ENCODE data around the gene MIS18A. TPM values are rescaled to one million over a fixed set of nuclear protein-coding genes. Genes with fewer than 3 reads are reported as not detected.

MIS18A gene
- polyA plus RNA-seq, 1 donor from 2014 or later = 15.9 TPM

DNA sequence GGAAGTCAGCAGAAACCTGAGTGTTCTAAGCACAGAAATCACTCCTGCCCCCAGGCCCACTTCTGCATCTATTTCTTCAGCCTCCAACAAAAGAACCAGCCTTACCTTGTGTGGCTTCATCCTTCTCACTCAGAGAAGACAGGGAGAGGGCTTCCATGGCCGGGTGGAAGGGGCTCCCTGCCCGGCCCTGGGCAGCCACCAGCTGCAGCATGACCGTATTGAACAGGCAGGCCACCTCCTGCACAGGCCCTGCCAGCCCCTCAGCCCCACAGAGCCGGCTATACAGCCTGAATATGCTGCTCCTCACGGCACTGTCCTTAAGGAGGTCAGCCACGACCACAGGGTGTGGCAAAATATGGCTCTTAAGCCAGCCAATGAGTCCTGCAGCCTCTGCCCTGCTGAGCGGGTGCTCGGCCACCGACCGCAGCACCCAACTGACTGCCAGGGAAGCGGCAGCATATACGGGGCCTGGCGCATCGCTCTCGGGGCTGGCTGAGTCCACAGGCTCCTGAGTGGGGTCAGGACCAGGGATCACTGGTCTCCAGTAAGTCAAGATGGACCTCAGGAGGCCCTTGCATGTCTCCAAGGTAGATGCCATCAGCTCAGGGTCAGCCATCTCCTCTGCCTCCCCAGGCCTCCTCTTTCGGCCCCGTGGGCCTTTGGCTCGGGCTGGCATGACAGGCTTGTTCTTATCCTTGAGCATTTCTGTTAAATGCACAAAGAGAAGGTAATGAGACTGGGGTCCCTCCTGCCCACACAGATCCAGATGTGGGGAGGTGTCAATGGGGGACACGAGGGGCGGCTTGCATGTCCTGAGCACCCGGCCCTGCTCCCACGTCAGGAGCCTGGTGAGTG lies 37.7 kb upstream of the MIS18A start:
- H3K9ac ChIP-seq (ENCODE audit: low read length) = no peak overlapping the region
- no peak overlapping the region for H3K4me3 ChIP-seq (ENCODE audit: low read length)
- no peak overlapping the region for H3K4me2 ChIP-seq (ENCODE audit: low read length)
- H4K20me1 ChIP-seq (ENCODE audit: insufficient read depth) = no peaks in the 10 kb centered on the region
- no peak overlapping the region for H2AFZ ChIP-seq (ENCODE audit: low read depth, low read length)
- H3K9me3 ChIP-seq (ENCODE audit: low read length) = no peaks in the 10 kb centered on the region
- H3K9me2 ChIP-seq (ENCODE audit: insufficient read depth, low read length) = no peaks in the 10 kb centered on the region
- no peak overlapping the region for H3K27ac ChIP-seq (ENCODE audit: low read length)
- H3F3A ChIP-seq (ENCODE audit: insufficient read depth, low read length, poor library complexity, severe bottlenecking) = no peaks in the 10 kb centered on the region
- no peaks in the 10 kb centered on the region for H3K27me3 ChIP-seq (ENCODE audit: insufficient read depth, low read depth, low read length)
- TF ChIP-seq TAF1 (IDR thresholded peaks at IDR 0.05; ENCODE audit: low read depth) (no peak), EP300 (conservative IDR thresholded peaks at IDR 0.05; ENCODE audit: poor library complexity, severe bottlenecking) (no peak), MXI1 (conservative IDR thresholded peaks at IDR 0.05; ENCODE audit: poor library complexity, severe bottlenecking) (no peak), RAD21 (conservative IDR thresholded peaks at IDR 0.05) (no peak), SMC3 (conservative IDR thresholded peaks at IDR 0.05; ENCODE audit: poor library complexity) (no peak), POLR2AphosphoS5 (IDR thresholded peaks at IDR 0.05) (no peak), EZH2 (IDR thresholded peaks at IDR 0.05; ENCODE audit: borderline replicate concordance, insufficient read depth, low read length, poor library complexity, severe bottlenecking) (no peak)
- TF ChIP-seq, protein P1, sequence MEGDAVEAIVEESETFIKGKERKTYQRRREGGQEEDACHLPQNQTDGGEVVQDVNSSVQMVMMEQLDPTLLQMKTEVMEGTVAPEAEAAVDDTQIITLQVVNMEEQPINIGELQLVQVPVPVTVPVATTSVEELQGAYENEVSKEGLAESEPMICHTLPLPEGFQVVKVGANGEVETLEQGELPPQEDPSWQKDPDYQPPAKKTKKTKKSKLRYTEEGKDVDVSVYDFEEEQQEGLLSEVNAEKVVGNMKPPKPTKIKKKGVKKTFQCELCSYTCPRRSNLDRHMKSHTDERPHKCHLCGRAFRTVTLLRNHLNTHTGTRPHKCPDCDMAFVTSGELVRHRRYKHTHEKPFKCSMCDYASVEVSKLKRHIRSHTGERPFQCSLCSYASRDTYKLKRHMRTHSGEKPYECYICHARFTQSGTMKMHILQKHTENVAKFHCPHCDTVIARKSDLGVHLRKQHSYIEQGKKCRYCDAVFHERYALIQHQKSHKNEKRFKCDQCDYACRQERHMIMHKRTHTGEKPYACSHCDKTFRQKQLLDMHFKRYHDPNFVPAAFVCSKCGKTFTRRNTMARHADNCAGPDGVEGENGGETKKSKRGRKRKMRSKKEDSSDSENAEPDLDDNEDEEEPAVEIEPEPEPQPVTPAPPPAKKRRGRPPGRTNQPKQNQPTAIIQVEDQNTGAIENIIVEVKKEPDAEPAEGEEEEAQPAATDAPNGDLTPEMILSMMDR (IDR thresholded peaks at IDR 0.05; ENCODE audit: poor library complexity, severe bottlenecking) = no peak
- TF ChIP-seq, protein P2, sequence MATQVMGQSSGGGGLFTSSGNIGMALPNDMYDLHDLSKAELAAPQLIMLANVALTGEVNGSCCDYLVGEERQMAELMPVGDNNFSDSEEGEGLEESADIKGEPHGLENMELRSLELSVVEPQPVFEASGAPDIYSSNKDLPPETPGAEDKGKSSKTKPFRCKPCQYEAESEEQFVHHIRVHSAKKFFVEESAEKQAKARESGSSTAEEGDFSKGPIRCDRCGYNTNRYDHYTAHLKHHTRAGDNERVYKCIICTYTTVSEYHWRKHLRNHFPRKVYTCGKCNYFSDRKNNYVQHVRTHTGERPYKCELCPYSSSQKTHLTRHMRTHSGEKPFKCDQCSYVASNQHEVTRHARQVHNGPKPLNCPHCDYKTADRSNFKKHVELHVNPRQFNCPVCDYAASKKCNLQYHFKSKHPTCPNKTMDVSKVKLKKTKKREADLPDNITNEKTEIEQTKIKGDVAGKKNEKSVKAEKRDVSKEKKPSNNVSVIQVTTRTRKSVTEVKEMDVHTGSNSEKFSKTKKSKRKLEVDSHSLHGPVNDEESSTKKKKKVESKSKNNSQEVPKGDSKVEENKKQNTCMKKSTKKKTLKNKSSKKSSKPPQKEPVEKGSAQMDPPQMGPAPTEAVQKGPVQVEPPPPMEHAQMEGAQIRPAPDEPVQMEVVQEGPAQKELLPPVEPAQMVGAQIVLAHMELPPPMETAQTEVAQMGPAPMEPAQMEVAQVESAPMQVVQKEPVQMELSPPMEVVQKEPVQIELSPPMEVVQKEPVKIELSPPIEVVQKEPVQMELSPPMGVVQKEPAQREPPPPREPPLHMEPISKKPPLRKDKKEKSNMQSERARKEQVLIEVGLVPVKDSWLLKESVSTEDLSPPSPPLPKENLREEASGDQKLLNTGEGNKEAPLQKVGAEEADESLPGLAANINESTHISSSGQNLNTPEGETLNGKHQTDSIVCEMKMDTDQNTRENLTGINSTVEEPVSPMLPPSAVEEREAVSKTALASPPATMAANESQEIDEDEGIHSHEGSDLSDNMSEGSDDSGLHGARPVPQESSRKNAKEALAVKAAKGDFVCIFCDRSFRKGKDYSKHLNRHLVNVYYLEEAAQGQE (IDR thresholded peaks at IDR 0.05; ENCODE audit: borderline replicate concordance) = no peak
- no peaks in the 10 kb centered on the region for H3K79me2 ChIP-seq (replicated peaks; ENCODE audit: insufficient read depth, low read length)
- H3K36me3 ChIP-seq (ENCODE audit: insufficient read depth, low read length) = no peaks in the 10 kb centered on the region

DNA sequence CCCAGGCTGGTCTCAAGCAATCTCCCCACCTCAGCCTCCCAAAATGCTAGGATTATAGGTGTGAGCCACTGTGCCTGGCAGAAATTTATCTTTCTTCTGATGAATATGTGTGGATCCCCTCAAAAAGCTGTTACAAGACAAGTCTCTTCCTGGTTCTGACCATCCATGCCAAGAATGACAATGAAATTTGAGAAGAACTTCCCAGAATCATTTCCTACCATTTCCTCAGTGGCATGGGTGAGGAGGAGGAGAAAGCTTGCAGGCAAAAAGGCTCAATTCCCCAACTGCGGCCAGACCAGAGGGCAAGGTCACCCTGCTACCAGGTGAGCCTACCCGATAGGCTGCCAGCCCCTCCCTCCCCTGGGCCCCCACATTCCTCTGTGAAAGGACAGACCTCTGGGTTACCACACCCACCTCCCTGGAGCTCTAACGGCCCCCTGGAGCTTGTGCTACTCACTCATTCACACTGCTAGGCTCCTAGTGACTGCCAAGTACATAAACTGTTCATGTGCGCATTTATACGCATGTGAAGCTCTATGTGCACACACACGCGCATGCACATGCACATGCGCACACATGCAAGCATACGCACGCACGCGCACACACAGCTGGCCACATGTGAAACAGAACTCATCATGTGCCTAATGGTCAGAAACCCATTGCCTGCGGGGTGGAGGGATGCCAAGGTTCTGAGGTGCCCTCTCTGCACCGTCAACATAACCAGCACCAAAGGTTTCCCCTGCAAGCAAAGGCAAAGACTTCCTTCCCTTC lies 36.8 kb upstream of the MIS18A start:
- Histone ChIP-seq H3K27ac (ENCODE audit: low read length) (no peak overlapping the region), H3K9ac (ENCODE audit: low read length) (no peak overlapping the region), H3K79me2 (replicated peaks; ENCODE audit: insufficient read depth, low read length) (no peaks in the 10 kb centered on the region), H3K4me3 (ENCODE audit: low read length) (no peak overlapping the region), H3K9me3 (ENCODE audit: low read length) (no peaks in the 10 kb centered on the region), H3K4me2 (ENCODE audit: low read length) (no peak overlapping the region), H2AFZ (ENCODE audit: low read depth, low read length) (no peak overlapping the region), H3K27me3 (ENCODE audit: insufficient read depth, low read depth, low read length) (no peaks in the 10 kb centered on the region), H4K20me1 (ENCODE audit: insufficient read depth) (no peaks in the 10 kb centered on the region), H3K36me3 (ENCODE audit: insufficient read depth, low read length) (no peaks in the 10 kb centered on the region), H3F3A (ENCODE audit: insufficient read depth, low read length, poor library complexity, severe bottlenecking) (no peaks in the 10 kb centered on the region), H3K9me2 (ENCODE audit: insufficient read depth, low read length) (no peaks in the 10 kb centered on the region)
- TF ChIP-seq MXI1 (conservative IDR thresholded peaks at IDR 0.05; ENCODE audit: poor library complexity, severe bottlenecking) (no peak), EP300 (conservative IDR thresholded peaks at IDR 0.05; ENCODE audit: poor library complexity, severe bottlenecking) (no peak), TAF1 (IDR thresholded peaks at IDR 0.05; ENCODE audit: low read depth) (no peak), SMC3 (conservative IDR thresholded peaks at IDR 0.05; ENCODE audit: poor library complexity) (no peak), EZH2 (IDR thresholded peaks at IDR 0.05; ENCODE audit: borderline replicate concordance, insufficient read depth, low read length, poor library complexity, severe bottlenecking) (no peak), RAD21 (conservative IDR thresholded peaks at IDR 0.05) (no peak), POLR2AphosphoS5 (IDR thresholded peaks at IDR 0.05) (no peak)
- TF ChIP-seq, protein P1 (IDR thresholded peaks at IDR 0.05; ENCODE audit: poor library complexity, severe bottlenecking) = no peak
- TF ChIP-seq, protein P2 (IDR thresholded peaks at IDR 0.05; ENCODE audit: borderline replicate concordance) = no peak

Data from neural cell (in vitro differentiated cells).